ENCODE measurements around the gene ADIPOR2.
A peak's percentile ranks its signal among the peaks of the same experiment; 100 is the strongest.

Gene ADIPOR2

DNA sequence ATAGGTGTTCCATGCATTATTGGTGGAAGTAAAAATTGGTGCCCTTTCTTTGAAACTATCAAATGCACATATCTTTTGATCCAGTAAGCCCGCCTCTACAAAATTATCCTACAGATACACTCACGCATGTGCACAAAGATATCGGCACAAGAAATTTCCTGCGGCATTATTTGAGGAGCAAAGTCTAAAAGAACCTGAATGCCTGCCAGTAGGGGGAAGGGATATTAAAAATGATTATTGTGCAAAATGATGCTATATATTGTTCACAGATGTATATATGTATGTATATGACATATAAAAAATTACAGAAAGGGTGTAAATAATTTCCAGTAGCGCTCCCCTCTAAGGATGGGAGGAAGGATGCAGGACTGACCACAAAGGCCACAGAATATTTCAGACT lies 24.7 kb upstream of the ADIPOR2 start:
- ATAC-seq (ENCODE audit: insufficient read depth, low read depth) (no peak), DNase-seq (no peak)
- Histone ChIP-seq H3K9ac (ENCODE audit: low read depth, low read length) (no peak overlapping the region), H3K27ac (ENCODE audit: low read length) (no peak overlapping the region), H3K4me3 (ENCODE audit: low read depth in 1 of 2, low read length in 2 of 2) (no peak overlapping the region), H3K4me2 (ENCODE audit: insufficient read depth, low read length) (no peak overlapping the region), H3K9me3 (ENCODE audit: insufficient read depth, low read length, severe bottlenecking) (no peaks in the 10 kb centered on the region), H3K27me3 (ENCODE audit: insufficient read depth, low read length, poor library complexity) (no peaks in the 10 kb centered on the region), H2AFZ (ENCODE audit: low read depth, low read length) (no peak overlapping the region), H3K79me2 (ENCODE audit: insufficient read depth, low read length) (no peaks in the 10 kb centered on the region), H4K20me1 (ENCODE audit: insufficient read depth, low read length) (no peaks in the 10 kb centered on the region), H3K4me1 (ENCODE audit: insufficient read depth, low read length) (peaks cover 9% of the 10 kb centered on the region), H3K36me3 (ENCODE audit: insufficient read depth, low read length) (no peaks in the 10 kb centered on the region)
- TF ChIP-seq, protein P1, sequence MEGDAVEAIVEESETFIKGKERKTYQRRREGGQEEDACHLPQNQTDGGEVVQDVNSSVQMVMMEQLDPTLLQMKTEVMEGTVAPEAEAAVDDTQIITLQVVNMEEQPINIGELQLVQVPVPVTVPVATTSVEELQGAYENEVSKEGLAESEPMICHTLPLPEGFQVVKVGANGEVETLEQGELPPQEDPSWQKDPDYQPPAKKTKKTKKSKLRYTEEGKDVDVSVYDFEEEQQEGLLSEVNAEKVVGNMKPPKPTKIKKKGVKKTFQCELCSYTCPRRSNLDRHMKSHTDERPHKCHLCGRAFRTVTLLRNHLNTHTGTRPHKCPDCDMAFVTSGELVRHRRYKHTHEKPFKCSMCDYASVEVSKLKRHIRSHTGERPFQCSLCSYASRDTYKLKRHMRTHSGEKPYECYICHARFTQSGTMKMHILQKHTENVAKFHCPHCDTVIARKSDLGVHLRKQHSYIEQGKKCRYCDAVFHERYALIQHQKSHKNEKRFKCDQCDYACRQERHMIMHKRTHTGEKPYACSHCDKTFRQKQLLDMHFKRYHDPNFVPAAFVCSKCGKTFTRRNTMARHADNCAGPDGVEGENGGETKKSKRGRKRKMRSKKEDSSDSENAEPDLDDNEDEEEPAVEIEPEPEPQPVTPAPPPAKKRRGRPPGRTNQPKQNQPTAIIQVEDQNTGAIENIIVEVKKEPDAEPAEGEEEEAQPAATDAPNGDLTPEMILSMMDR (IDR thresholded peaks at IDR 0.05; ENCODE audit: borderline replicate concordance, extremely low read depth, low read length, poor library complexity, severe bottlenecking) = no peak
- no peak for TF ChIP-seq EZH2 (IDR thresholded peaks at IDR 0.05; ENCODE audit: borderline replicate concordance, low read depth, low read length, severe bottlenecking)

- H3K4me3 ChIP-seq (ENCODE audit: low read depth in 1 of 2, low read length in 2 of 2) = no peak overlapping the region
- H3K9ac ChIP-seq (ENCODE audit: low read depth, low read length) = no peak overlapping the region
- H4K20me1 ChIP-seq (ENCODE audit: insufficient read depth, low read length) = no peaks in the 10 kb centered on the region
- ATAC-seq (ENCODE audit: insufficient read depth, low read depth) (no peak), DNase-seq (no peak)
- peak overlapping the region; percentile 33; the same call in 1 of the 2 replicates for H2AFZ ChIP-seq (ENCODE audit: low read depth, low read length)
- peaks cover 6% of the 10 kb centered on the region; the same call in 1 of the 2 replicates for H3K4me1 ChIP-seq (ENCODE audit: insufficient read depth, low read length)
- TF ChIP-seq, protein P1 (IDR thresholded peaks at IDR 0.05; ENCODE audit: borderline replicate concordance, extremely low read depth, low read length, poor library complexity, severe bottlenecking) = no peak
- no peak for TF ChIP-seq EZH2 (IDR thresholded peaks at IDR 0.05; ENCODE audit: borderline replicate concordance, low read depth, low read length, severe bottlenecking)
- H3K9me3 ChIP-seq (ENCODE audit: insufficient read depth, low read length, severe bottlenecking) = no peaks in the 10 kb centered on the region
- H3K27me3 ChIP-seq (ENCODE audit: insufficient read depth, low read length, poor library complexity) = no peaks in the 10 kb centered on the region
- no peak overlapping the region for H3K4me2 ChIP-seq (ENCODE audit: insufficient read depth, low read length)
- H3K36me3 ChIP-seq (ENCODE audit: insufficient read depth, low read length) = no peaks in the 10 kb centered on the region
- no peak overlapping the region for H3K27ac ChIP-seq (ENCODE audit: low read length)
- no peaks in the 10 kb centered on the region for H3K79me2 ChIP-seq (ENCODE audit: insufficient read depth, low read length)
Measured at GRCh38 chr12:1666685-1667162, 24.1 kb upstream of the ADIPOR2 start.

GRCh38 chr12:1668833-1669543 lies 21.9 kb upstream of the ADIPOR2 start:
- Histone ChIP-seq H3K36me3 (ENCODE audit: insufficient read depth, low read length) (no peaks in the 10 kb centered on the region), H3K79me2 (ENCODE audit: insufficient read depth, low read length) (no peaks in the 10 kb centered on the region), H4K20me1 (ENCODE audit: insufficient read depth, low read length) (no peaks in the 10 kb centered on the region), H3K27me3 (ENCODE audit: insufficient read depth, low read length, poor library complexity) (no peaks in the 10 kb centered on the region), H3K4me3 (ENCODE audit: low read depth in 1 of 2, low read length in 2 of 2) (no peak overlapping the region), H3K9me3 (ENCODE audit: insufficient read depth, low read length, severe bottlenecking) (no peaks in the 10 kb centered on the region), H3K4me1 (ENCODE audit: insufficient read depth, low read length) (0 out of 2 replicates have a peak, but pooled peaks cover 3% of the 10 kb centered on the region), H3K27ac (ENCODE audit: low read length) (no peak overlapping the region), H3K4me2 (ENCODE audit: insufficient read depth, low read length) (no peak overlapping the region), H2AFZ (ENCODE audit: low read depth, low read length) (no peak overlapping the region), H3K9ac (ENCODE audit: low read depth, low read length) (no peak overlapping the region)
- ATAC-seq (ENCODE audit: insufficient read depth, low read depth) = no peak
- TF ChIP-seq, protein P1 (IDR thresholded peaks at IDR 0.05; ENCODE audit: borderline replicate concordance, extremely low read depth, low read length, poor library complexity, severe bottlenecking) = no peak
- TF ChIP-seq EZH2 (IDR thresholded peaks at IDR 0.05; ENCODE audit: borderline replicate concordance, low read depth, low read length, severe bottlenecking) = no peak
- no peak for DNase-seq

All from DND-41 (cell line).